Left ventricle myocardium inferior (tissue), 1 donor: ENCODE data around the gene PRDX3. TPM values are rescaled to one million over a fixed set of nuclear protein-coding genes. Genes with fewer than 3 reads are reported as not detected.

Experiments
- DNase-seq: peaks from one replicate; pipeline ENCODE4 v3.0.0-alpha.2; 2020
- H3K27ac ChIP-seq: fragments of 200-600 bp; replicated peaks from 2 replicates; pipeline ENCODE4 v1.8.0; 2021
- H3K27me3 ChIP-seq: fragments of 200-600 bp; 2 replicates; pipeline ENCODE4 v1.8.0; 2021; ENCODE audit warnings: low read depth
- H3K36me3 ChIP-seq: fragments of 200-600 bp; 2 replicates; pipeline ENCODE4 v1.8.0; 2021
- H3K4me1 ChIP-seq: fragments of 200-600 bp; 2 replicates; pipeline ENCODE4 v1.8.0; 2021
- H3K4me3 ChIP-seq: fragments of 200-600 bp; 2 replicates; pipeline ENCODE4 v1.8.0; 2021; ENCODE audit warnings: mild to moderate bottlenecking, moderate library complexity
- H3K9me3 ChIP-seq: fragments of 200-600 bp; replicated peaks from 2 replicates; pipeline ENCODE4 v1.8.0; 2021
- CTCF ChIP-seq: fragments of 200-600 bp; IDR thresholded peaks from 2 replicates; pipeline ENCODE4 v1.8.0; 2021; ENCODE audit warnings: antibody characterized with exemption, mild to moderate bottlenecking, borderline replicate concordance
- intact Hi-C: fragments of 100-400 bp; cut with micrococcal nuclease; formaldehyde crosslinking; loops from one replicate; pipeline ENCODE4 v1.11.0; 2022
- long read RNA-seq: library from polyadenylated mRNA; unstranded; transcript quantifications from one replicate; pipeline ENCODE4 v2.0.0, GENCODE V29; 2021
- total RNA-seq: library from RNA; stranded (reverse); fragmentation: NEBNext Ultra II Directional; extraction: Animal tissue kit (Norgen Biotek cat#: 25700); gene quantifications from one replicate; pipeline ENCODE4 v1.2.1, GENCODE V29; 2021
- donor health status: DM: no; HTN: yes; CAD: no; lungs with severe emphysema.

Gene PRDX3
- total RNA-seq, result 301 TPM
- long read RNA-seq, transcript PRDX3-201 (7 exons, 1,591 nt), result major isoform, 842 of 862 reads
- long read RNA-seq, partial matches to known transcripts, result 12 of 862 reads
- long read RNA-seq, other reads (novel, unspliced or antisense), result 8 of 862 reads

- H3K27me3 ChIP-seq, result no peaks in the 10 kb centered on the region
- H3K4me1 ChIP-seq, result peaks cover 29% of the 10 kb centered on the region
- peak within 1 kb of the TSS; percentile 85 for H3K4me3 ChIP-seq
- TF ChIP-seq CTCF, result peak; percentile 40
- peaks cover 24% of the 10 kb centered on the region for H3K36me3 ChIP-seq
- H3K27ac ChIP-seq, result peak within 1 kb of the TSS; percentile 96
- no peaks in the 10 kb centered on the region for H3K9me3 ChIP-seq
- intact Hi-C loops, result no loop called here
- DNase-seq, result peak; percentile 96
These were observed at the start of gene PRDX3 for GRCh38 chr10:119178372-119179119. TSS of gene PRDX3 (minus strand) at chr10:119178812. CDS start at chr10:119178790, 22 bp downstream.

- Histone ChIP-seq H3K4me1 (peaks cover 74% of the 10 kb centered on the region), H3K4me3 (no peak overlapping the region), H3K27me3 (no peaks in the 10 kb centered on the region), H3K36me3 (no peaks in the 10 kb centered on the region), H3K9me3 (no peaks in the 10 kb centered on the region), H3K27ac (no peak overlapping the region)
- no peak for DNase-seq
- intact Hi-C loops, result no loop called here
- TF ChIP-seq CTCF, result no peak
These were observed 49.2 kb upstream of the PRDX3 start for GRCh38 chr10:119227825-119228224.

GRCh38 chr10:119225083-119225658, 46.6 kb upstream of the PRDX3 start:
- H3K9me3 ChIP-seq, result no peaks in the 10 kb centered on the region
- TF ChIP-seq CTCF, result no peak
- H3K4me3 ChIP-seq, result no peak overlapping the region
- H3K27ac ChIP-seq, result peak overlapping the region; percentile 97
- intact Hi-C loops, result no loop called here
- peaks cover 78% of the 10 kb centered on the region for H3K4me1 ChIP-seq
- no peaks in the 10 kb centered on the region for H3K36me3 ChIP-seq
- H3K27me3 ChIP-seq, result no peaks in the 10 kb centered on the region
- no peak for DNase-seq

GRCh38 chr10:119222966-119223386, 44.4 kb upstream of the PRDX3 start:
- peak overlapping the region; percentile 97 for H3K27ac ChIP-seq
- peak overlapping the region; percentile 39 for H3K4me3 ChIP-seq
- no peak for DNase-seq
- no peaks in the 10 kb centered on the region for H3K36me3 ChIP-seq
- no peaks in the 10 kb centered on the region for H3K9me3 ChIP-seq
- TF ChIP-seq CTCF, result no peak
- H3K27me3 ChIP-seq, result no peaks in the 10 kb centered on the region
- peaks cover 96% of the 10 kb centered on the region for H3K4me1 ChIP-seq
- intact Hi-C loops, result no loop called here

GRCh38 chr10:119222537-119222936, 43.9 kb upstream of the PRDX3 start:
- no peak for TF ChIP-seq CTCF
- Histone ChIP-seq H3K4me3 (peak overlapping the region; percentile 39), H3K27ac (peak overlapping the region; percentile 97), H3K4me1 (peaks cover 98% of the 10 kb centered on the region), H3K36me3 (no peaks in the 10 kb centered on the region), H3K9me3 (no peaks in the 10 kb centered on the region), H3K27me3 (no peaks in the 10 kb centered on the region)
- intact Hi-C loops, result no loop called here
- no peak for DNase-seq
